Pons (tissue), 1 donor: ENCODE results near the gene S100A11.

Source experiments
- DNase-seq: peaks from one replicate; pipeline ENCODE4 v3.0.0-alpha.2; 2016; ENCODE audit warnings: low spot score

S100A11 gene

GRCh38 chr1:152001631-152002584, 34.9 kb downstream of the S100A11 start:
- peak; percentile 86 for DNase-seq

GRCh38 chr1:152000964-152001630, 35.7 kb downstream of the S100A11 start:
- DNase-seq: no peak

GRCh38 chr1:151998611-151999362, 38.0 kb downstream of the S100A11 start:
- no peak for DNase-seq

GRCh38 chr1:151997284-151997570, 39.6 kb downstream of the S100A11 start:
- no peak for DNase-seq

- no peak for DNase-seq
These were observed 41.0 kb downstream of the S100A11 start for GRCh38 chr1:151995774-151996173.

GRCh38 chr1:151994956-151995355, 41.8 kb downstream of the S100A11 start:
- DNase-seq: no peak

- DNase-seq: no peak
These were observed 42.9 kb downstream of the S100A11 start, which contains the start of gene S100A10 for GRCh38 chr1:151993734-151994496. Gene S100A10 (minus strand): TSS chr1:151993859. CDS start chr1:151986230, 7,629 bp downstream.

- DNase-seq: no peak
These were observed 43.6 kb downstream of the S100A11 start for GRCh38 chr1:151993084-151993733.

- DNase-seq: no peak
These were observed 44.3 kb downstream of the S100A11 start for GRCh38 chr1:151992303-151993083.

- no peak for DNase-seq
These were observed 45.0 kb downstream of the S100A11 start for GRCh38 chr1:151991663-151992302.

- DNase-seq: peak; percentile 47
These were observed 46.0 kb downstream of the S100A11 start for GRCh38 chr1:151990856-151991198.

GRCh38 chr1:151990058-151990855, 46.5 kb downstream of the S100A11 start:
- DNase-seq: no peak

- DNase-seq: no peak
These were observed 47.5 kb downstream of the S100A11 start for GRCh38 chr1:151989211-151989862.

GRCh38 chr1:151988405-151988923, 48.3 kb downstream of the S100A11 start:
- DNase-seq: no peak

- no peak for DNase-seq
These were observed 50.2 kb downstream of the S100A11 start for GRCh38 chr1:151986501-151987190.

GRCh38 chr1:151985768-151986167, 51.0 kb downstream of the S100A11 start:
- no peak for DNase-seq

- DNase-seq: no peak
These were observed 51.5 kb downstream of the S100A11 start for GRCh38 chr1:151985270-151985669.
